Type B pancreatic cell (in vitro differentiated cells): Measurements from ENCODE around the gene CHMP1B. TPM values are rescaled to one million over a fixed set of nuclear protein-coding genes. Genes with fewer than 3 reads are reported as not detected.

ENCODE experiments used
- DNase-seq: peaks from one replicate; pipeline ENCODE4 v3.0.0; 2021; ENCODE audit warnings: mixed read lengths; ENCODE audit not compliant: unreplicated experiment; ENCODE audit errors: extremely low spot score
- H3K27ac Mint-ChIP-seq: 2 replicates; pipeline ENCODE4 v1.8.0; 2021; ENCODE audit warnings: mild to moderate bottlenecking, mixed read lengths
- H3K27me3 Mint-ChIP-seq: 2 replicates; pipeline ENCODE4 v1.8.0; 2021; ENCODE audit warnings: mixed read lengths
- H3K36me3 Mint-ChIP-seq: 2 replicates; pipeline ENCODE4 v1.8.0; 2021; ENCODE audit warnings: mixed read lengths
- H3K4me1 Mint-ChIP-seq: one replicate; pipeline ENCODE4 v1.8.0; 2021; ENCODE audit warnings: mixed read lengths; ENCODE audit not compliant: unreplicated experiment
- H3K4me3 Mint-ChIP-seq: 2 replicates; pipeline ENCODE4 v1.8.0; 2021; ENCODE audit warnings: mild to moderate bottlenecking, mixed read lengths
- H3K9me3 Mint-ChIP-seq: 2 replicates; pipeline ENCODE4 v1.8.0; 2021; ENCODE audit warnings: mixed read lengths
- CTCF ChIP-seq: fragments of 200-600 bp; sonication (generic); conservative IDR thresholded peaks from 2 replicates; pipeline ENCODE4 v1.5.0; 2021; ENCODE audit warnings: antibody characterized with exemption, mild to moderate bottlenecking
- total RNA-seq: library from RNA; stranded (reverse); gene quantifications from 2 replicates; pipeline ENCODE4 v1.2.1, GENCODE V29; 2021; ENCODE audit warnings: low replicate concordance

CHMP1B gene
- total RNA-seq, 1 donor from 2014 or later = 41.4 TPM

- H3K27ac Mint-ChIP-seq = no peak overlapping the region
- TF ChIP-seq CTCF = peak; percentile 54
- no peaks in the 10 kb centered on the region for H3K27me3 Mint-ChIP-seq
- H3K36me3 Mint-ChIP-seq = peaks cover 15% of the 10 kb centered on the region
- H3K4me3 Mint-ChIP-seq = no peak overlapping the region
- no peak for DNase-seq
- H3K9me3 Mint-ChIP-seq = no peaks in the 10 kb centered on the region
- H3K4me1 Mint-ChIP-seq = no peaks in the 10 kb centered on the region
These were observed 21.4 kb downstream of the CHMP1B start for GRCh38 chr18:11872479-11873136.

GRCh38 chr18:11873670-11874340 is 22.6 kb downstream of the CHMP1B start:
- no peak for TF ChIP-seq CTCF
- DNase-seq = no peak
- peaks cover 15% of the 10 kb centered on the region for H3K36me3 Mint-ChIP-seq
- no peak overlapping the region for H3K4me3 Mint-ChIP-seq
- H3K27ac Mint-ChIP-seq = no peak overlapping the region
- no peaks in the 10 kb centered on the region for H3K27me3 Mint-ChIP-seq
- no peaks in the 10 kb centered on the region for H3K4me1 Mint-ChIP-seq
- H3K9me3 Mint-ChIP-seq = no peaks in the 10 kb centered on the region

GRCh38 chr18:11874676-11875075 is 23.5 kb downstream of the CHMP1B start:
- peaks cover 15% of the 10 kb centered on the region for H3K36me3 Mint-ChIP-seq
- DNase-seq = no peak
- no peak overlapping the region for H3K4me3 Mint-ChIP-seq
- no peaks in the 10 kb centered on the region for H3K27me3 Mint-ChIP-seq
- no peaks in the 10 kb centered on the region for H3K9me3 Mint-ChIP-seq
- no peak overlapping the region for H3K27ac Mint-ChIP-seq
- no peak for TF ChIP-seq CTCF
- H3K4me1 Mint-ChIP-seq = no peaks in the 10 kb centered on the region

GRCh38 chr18:11877497-11878135 is 26.4 kb downstream of the CHMP1B start:
- Mint-ChIP-seq H3K27ac (no peak overlapping the region), H3K27me3 (no peaks in the 10 kb centered on the region), H3K4me3 (no peak overlapping the region), H3K9me3 (no peaks in the 10 kb centered on the region), H3K36me3 (peaks cover 23% of the 10 kb centered on the region), H3K4me1 (peaks cover 10% of the 10 kb centered on the region)
- TF ChIP-seq CTCF = no peak
- DNase-seq = no peak

GRCh38 chr18:11880586-11881304 is 29.5 kb downstream of the CHMP1B start:
- Mint-ChIP-seq H3K9me3 (no peaks in the 10 kb centered on the region), H3K4me3 (no peak overlapping the region), H3K27me3 (no peaks in the 10 kb centered on the region), H3K4me1 (peaks cover 10% of the 10 kb centered on the region), H3K36me3 (peaks cover 18% of the 10 kb centered on the region), H3K27ac (peak overlapping the region; percentile 74)
- no peak for DNase-seq
- TF ChIP-seq CTCF = no peak
